HG03064 (cell line): ENCODE results near the gene NR2F6.

Source experiments
- ATAC-seq: cut with Tn5 transposase; IDR thresholded peaks from one replicate; pipeline ENCODE4 v1.9.1; 2021; ENCODE audit warnings: low read depth; ENCODE audit not compliant: unreplicated experiment

Gene NR2F6

DNA sequence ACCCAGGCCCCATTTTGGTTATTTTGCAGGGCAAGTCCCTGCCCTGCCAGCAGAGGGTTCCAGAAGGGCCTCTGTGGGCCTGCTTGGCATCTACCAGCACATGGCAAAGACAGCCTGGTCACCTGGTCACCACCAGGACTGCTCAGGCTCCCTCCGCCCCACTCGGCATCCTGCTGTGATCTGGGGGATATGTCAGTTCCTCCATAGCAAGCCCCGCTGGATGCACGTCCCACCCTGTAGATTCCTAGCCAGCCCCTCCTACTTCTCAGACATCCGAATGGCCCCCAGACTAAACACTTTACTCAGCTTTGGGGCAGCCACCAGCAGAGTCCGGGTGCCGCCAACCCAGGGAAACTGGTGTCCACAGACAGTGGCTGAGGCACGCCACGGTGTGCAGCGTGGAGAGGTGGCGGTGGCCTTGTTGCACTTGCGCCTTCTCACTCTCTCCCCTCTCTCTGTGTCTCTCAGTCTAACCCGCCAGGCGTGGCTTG lies 62.4 kb downstream of the NR2F6 start:
- ATAC-seq = no peak
